Gastrocnemius medialis (tissue), 4 donors: ENCODE data around the gene PNMA1. TPM values are rescaled to one million over a fixed set of nuclear protein-coding genes. Genes with fewer than 3 reads are reported as not detected.

ENCODE experiments used
- ATAC-seq, 2 donors: fragments of 150-250 bp; one replicate each; pipeline ENCODE4 v1.9.1; 2016
- DNase-seq, 2 donors: peaks; one replicate each; pipeline ENCODE4 v3.0.0-alpha.2; 2019
- H3K27ac ChIP-seq, 4 donors: fragments of 200-600 bp; sonication (generic); 1 replicate in 1 of 4; 2 replicates in 3 of 4; pipeline ENCODE4 v1.5.1; 2016 to 2018; ENCODE audit warnings: mild to moderate bottlenecking in 2 of 4, moderate library complexity in 1 of 4
- H3K27me3 ChIP-seq, 3 donors: fragments of 200-600 bp; sonication (generic) in 2 of 3; 1 replicate in 1 of 3; 2 replicates in 2 of 3; pipeline versions ENCODE4 v1.5.1 to v1.6.0; 2016 to 2019; ENCODE audit warnings: mild to moderate bottlenecking in 1 of 3, moderate library complexity in 1 of 3
- H3K36me3 ChIP-seq, 2 donors: fragments of 200-600 bp; sonication (generic) in 1 of 2; one replicate each; pipeline ENCODE4 v1.5.1; 2017 to 2018
- H3K4me1 ChIP-seq, 2 donors: fragments of 200-600 bp; sonication (generic) in 1 of 2; one replicate each; pipeline ENCODE4 v1.5.1; 2016 to 2017; ENCODE audit warnings: mild to moderate bottlenecking in 2 of 2
- H3K4me3 ChIP-seq, 4 donors: fragments of 200-600 bp; sonication (generic) in 3 of 4; 1 replicate in 1 of 4; 2 replicates in 3 of 4; pipeline ENCODE4 v1.5.1; 2016 to 2019; ENCODE audit warnings: mild to moderate bottlenecking in 2 of 4
- H3K9me3 ChIP-seq, 3 donors: fragments of 200-600 bp; sonication (generic) in 2 of 3; 1 replicate in 1 of 3; 2 replicates in 2 of 3; pipeline ENCODE4 v1.5.1; 2016 to 2019
- CTCF ChIP-seq, 5 experiments: fragments of 450-650 bp in 3 of 5; fragments of 200-600 bp in 2 of 5; sonication (generic) in 2 of 5; IDR thresholded peaks in 4 of 5; conservative IDR thresholded peaks in 1 of 5; 1 replicate in 4 of 5; 2 replicates in 1 of 5; pipeline ENCODE4 v1.5.1; 2016 to 2019; ENCODE audit warnings: antibody characterized with exemption in 5 of 5, mild to moderate bottlenecking in 3 of 5, moderate library complexity in 3 of 5
- POLR2A ChIP-seq, 2 donors: fragments of 450-650 bp; IDR thresholded peaks; one replicate each; pipeline ENCODE4 v1.6.1; 2017; ENCODE audit warnings: antibody characterized with exemption in 2 of 2, mild to moderate bottlenecking in 2 of 2, moderate library complexity in 2 of 2
- in situ Hi-C, 4 donors: fragments of 200-750 bp; cut with MboI; loops; one replicate each; pipeline versions ENCODE4 v1.15.0 to v1.8.0; 2017; ENCODE audit warnings: low sequenced_read_pairs in 4 of 4
- intact Hi-C: fragments of 100-400 bp; cut with DNase I; formaldehyde crosslinking; loops from one replicate; pipeline ENCODE4 v1.15.1; 2023; ENCODE audit warnings: low total_unique reads
- total RNA-seq, 4 donors: library from RNA; depleted of rRNA; stranded (reverse); fragments of >200 nt; gene quantifications; one replicate each; pipeline versions ENCODE4 v1.1.0 to v1.2.3, GENCODE V29; 2016

The PNMA1 gene
- total RNA-seq, 4 donors from 2014 or later, result 7.6 to 18.5 (median 8.8) TPM

GRCh38 chr14:73750531-73750901 is 36.3 kb upstream of the PNMA1 start:
- no peak for ATAC-seq
- no peak for DNase-seq
- Histone ChIP-seq H3K36me3 (no peaks in the 10 kb centered on the region), H3K4me1 (peaks cover 93 to 100% of the 10 kb centered on the region in 2 donors), H3K27ac (peak overlapping the region; percentile 89 to 98 (median 94)), H3K27me3 (no peaks in the 10 kb centered on the region), H3K9me3 (no peaks in the 10 kb centered on the region), H3K4me3 (no peak overlapping the region)
- in situ Hi-C loops (no loop called here), intact Hi-C loops (no loop called here)
- TF ChIP-seq POLR2A (IDR thresholded peaks at IDR 0.05) (no peak), CTCF (IDR thresholded peaks at IDR 0.05 in 4 of 5, conservative IDR thresholded peaks at IDR 0.05 in 1 of 5) (no peak)

DNA sequence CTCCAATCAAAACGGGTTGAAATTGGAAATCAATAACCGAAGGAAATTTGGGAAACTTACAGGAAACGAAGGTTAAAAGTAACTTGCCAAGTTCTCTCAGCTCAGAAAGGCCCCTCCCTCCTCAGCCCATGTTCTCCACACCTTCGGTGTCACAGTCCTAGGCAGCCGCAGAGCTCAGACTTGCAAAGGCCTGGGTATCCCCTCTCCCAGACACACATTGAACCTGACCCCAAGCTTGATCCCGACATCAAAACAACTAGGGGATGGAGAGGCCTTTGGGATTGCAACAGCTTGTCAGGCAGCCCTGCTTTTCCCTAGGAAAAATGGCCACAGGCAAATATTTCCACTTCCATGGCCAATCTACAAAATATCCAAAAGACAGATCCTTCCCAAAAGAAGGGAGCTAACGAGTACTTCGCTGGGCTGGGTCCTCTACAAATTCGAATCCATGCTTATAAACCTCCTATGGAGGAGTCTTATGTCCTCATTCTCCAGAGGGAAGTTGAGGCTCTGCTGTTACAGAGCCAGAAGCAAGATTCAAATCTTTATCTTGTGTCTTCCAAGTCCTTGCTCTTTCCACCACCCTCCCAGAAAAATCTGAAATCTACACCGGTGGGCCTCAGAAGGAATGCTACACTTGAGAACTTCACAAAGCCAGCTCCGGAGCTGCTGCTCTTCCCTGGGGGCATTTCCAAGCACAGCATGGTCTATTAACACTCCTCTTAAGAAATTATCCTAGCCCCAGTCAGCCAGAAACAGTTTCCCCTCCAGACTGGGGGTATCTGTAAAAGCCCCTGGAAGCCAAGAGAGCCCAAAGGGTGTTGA is 35.7 kb upstream of the PNMA1 start:
- Histone ChIP-seq H3K4me1 (peaks cover 93 to 100% of the 10 kb centered on the region in 2 donors), H3K27ac (peak overlapping the region; percentile 89 to 98 (median 94)), H3K27me3 (no peaks in the 10 kb centered on the region), H3K36me3 (no peaks in the 10 kb centered on the region), H3K9me3 (no peaks in the 10 kb centered on the region), H3K4me3 (no peak overlapping the region)
- in situ Hi-C loops, result loop anchor here in 1 of 4 donors (10.0 kb wide), 1 partner anchor 45 kb away; no protein-coding TSS in a partner anchor
- no peak for ATAC-seq
- no peak for TF ChIP-seq POLR2A (IDR thresholded peaks at IDR 0.05)
- TF ChIP-seq CTCF (IDR thresholded peaks at IDR 0.05 in 4 of 5, conservative IDR thresholded peaks at IDR 0.05 in 1 of 5), result no peak
- no peak for DNase-seq
- intact Hi-C loops, result no loop called here

GRCh38 chr14:73748858-73749357 is 34.7 kb upstream of the PNMA1 start:
- peak overlapping the region; percentile 2 to 96 (median 91) for H3K27ac ChIP-seq
- DNase-seq (no peak), ATAC-seq (no peak)
- H3K4me1 ChIP-seq, result peaks cover 93 to 100% of the 10 kb centered on the region in 2 donors
- H3K4me3 ChIP-seq, result no peak overlapping the region
- H3K9me3 ChIP-seq, result no peaks in the 10 kb centered on the region
- H3K36me3 ChIP-seq, result no peaks in the 10 kb centered on the region
- in situ Hi-C loops, result loop anchor here in 1 of 4 donors (10.0 kb wide), 1 partner anchor 46 kb away; no protein-coding TSS in a partner anchor
- TF ChIP-seq POLR2A (IDR thresholded peaks at IDR 0.05), result no peak
- TF ChIP-seq CTCF (IDR thresholded peaks at IDR 0.05 in 4 of 5, conservative IDR thresholded peaks at IDR 0.05 in 1 of 5), result no peak
- intact Hi-C loops, result no loop called here
- H3K27me3 ChIP-seq, result no peaks in the 10 kb centered on the region

GRCh38 chr14:73747379-73748211 is 33.4 kb upstream of the PNMA1 start:
- Histone ChIP-seq H3K4me1 (peaks cover 93 to 100% of the 10 kb centered on the region in 2 donors), H3K4me3 (no peak overlapping the region), H3K27me3 (no peaks in the 10 kb centered on the region), H3K36me3 (no peaks in the 10 kb centered on the region), H3K9me3 (no peaks in the 10 kb centered on the region), H3K27ac (peak overlapping the region; percentile 71 to 85 (median 80))
- TF ChIP-seq POLR2A (IDR thresholded peaks at IDR 0.05), result no peak
- no peak for TF ChIP-seq CTCF (IDR thresholded peaks at IDR 0.05 in 4 of 5, conservative IDR thresholded peaks at IDR 0.05 in 1 of 5)
- DNase-seq, result no peak
- in situ Hi-C loops, result loop anchor here in 1 of 4 donors (10.0 kb wide), 1 partner anchor 47 kb away; no protein-coding TSS in a partner anchor
- no peak for ATAC-seq
- intact Hi-C loops, result no loop called here
